H1 (cell line): ENCODE measurements around the gene SLC13A3. TPM values are rescaled to one million over a fixed set of nuclear protein-coding genes. Genes with fewer than 3 reads are reported as not detected.

Experiments used
- BACH1 ChIP-seq: IDR thresholded peaks from 2 replicates; pipeline ENCODE4 v1.6.1; 2012; ENCODE audit warnings: low read length, improper control_type of control experiment
- BCL11A ChIP-seq, 2 experiments: IDR thresholded peaks; one replicate each; pipeline ENCODE4 v1.6.1; 2011; ENCODE audit warnings: low read depth in 2 of 2, low read length in 2 of 2, mild to moderate bottlenecking in 2 of 2
- EZH2 ChIP-seq: fragments of 200-600 bp; sonication (generic); IDR thresholded peaks from 2 replicates; pipeline ENCODE4 v1.7.1; 2012; ENCODE audit warnings: low read depth, mild to moderate bottlenecking, moderate library complexity, low read length, inconsistent platforms; ENCODE audit not compliant: severe bottlenecking
- polyA plus RNA-seq, 7 experiments: library from polyadenylated mRNA; depleted of rRNA in 3 of 7; stranded (reverse) in 5 of 7; unstranded in 2 of 7; fragments of >200 nt in 5 of 7; fragments of 200-250 nt in 2 of 7; gene quantifications; 1 replicate in 5 of 7; 2 replicates in 1 of 7; 4 replicates in 1 of 7; pipeline versions ENCODE4 v1.2.1 to v1.2.3, GENCODE V29; 2011 to 2013; ENCODE audit warnings: missing spikeins in 2 of 7, mixed read lengths in 2 of 7
- total RNA-seq: library from RNA; stranded (reverse); fragmentation: NEBNext Ultra II Directional; extraction: Animal tissue kit (Norgen Biotek cat#: 25700); gene quantifications from 2 replicates; pipeline ENCODE4 v1.2.1, GENCODE V29; 2021

The SLC13A3 gene
- total and polyA plus RNA-seq, 2 of the 8 experiments (the other 6 are each of a cell fraction or from before 2014, with no cell fraction given): 9.4 to 12.6 TPM

DNA sequence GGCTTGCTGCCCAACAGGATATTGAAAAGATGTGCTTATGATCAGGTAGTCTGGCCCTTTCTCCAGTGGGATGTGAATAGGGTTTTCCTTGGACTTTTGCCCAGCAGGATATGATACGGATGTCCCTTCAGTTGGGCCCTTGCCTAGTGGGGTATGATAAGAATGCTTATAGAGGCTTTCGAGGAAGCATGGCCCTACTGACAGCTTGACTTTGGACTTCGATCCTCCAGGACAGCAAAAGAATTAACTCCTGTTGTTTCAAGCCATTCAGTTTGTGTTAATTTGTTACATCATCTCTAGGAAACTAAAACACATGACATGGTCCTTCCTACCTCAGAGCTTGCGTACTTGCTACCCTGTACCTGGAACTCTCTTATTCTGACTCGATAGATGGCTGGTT is 128.2 kb downstream of the SLC13A3 start (continued):
- TF ChIP-seq BCL11A (IDR thresholded peaks at IDR 0.05; ENCODE audit: low read depth in 2 of 2, low read length in 2 of 2) (no peak), BACH1 (no peak), EZH2 (no peak)
